Measurements from ENCODE around the gene GRK4.
A peak's percentile ranks its signal among the peaks of the same experiment; 100 is the strongest.

Gene GRK4

DNA sequence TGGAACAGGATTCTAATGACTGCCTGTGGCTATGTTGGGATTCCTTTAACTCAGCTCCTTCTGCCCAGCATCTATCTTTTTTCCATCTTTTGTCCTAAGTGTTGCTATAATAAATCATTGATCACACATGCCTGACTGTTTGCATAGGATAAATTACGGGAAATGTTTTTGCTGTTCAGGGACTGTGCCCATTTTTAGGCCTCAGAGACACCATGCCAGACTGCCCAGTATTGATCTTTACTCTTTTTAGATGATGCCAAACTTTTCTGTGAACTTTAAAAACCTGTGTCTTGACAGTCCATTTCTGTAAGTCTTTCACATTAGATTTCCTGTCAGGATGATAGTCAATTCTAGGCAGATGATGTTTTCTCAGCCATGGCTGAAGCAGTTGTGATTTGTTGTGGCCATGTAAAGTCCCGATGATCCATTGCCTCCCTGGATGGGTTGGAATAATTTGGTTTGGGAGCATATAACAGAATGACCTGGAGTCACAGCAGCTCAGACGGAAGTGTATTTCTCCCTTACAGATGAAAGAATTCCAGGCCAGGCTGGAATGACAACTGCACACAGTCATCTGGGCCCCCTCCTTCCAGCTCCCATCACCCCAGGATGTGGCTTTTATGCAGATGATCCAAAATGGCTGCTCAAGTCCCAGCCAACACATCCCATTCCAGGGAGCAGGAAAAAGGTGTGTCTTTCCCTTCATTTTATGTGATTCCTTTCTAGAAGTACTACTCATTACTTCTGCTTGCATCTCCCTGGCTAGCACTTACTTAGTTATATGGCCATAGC is 107.5 kb downstream of the GRK4 start:
- peak; percentile 14 for DNase-seq
- in situ Hi-C loops (cut with HindIII; ENCODE audit: low pct_ligation_motif_present, low sequenced_read_pairs): no loop called here

GRCh38 chr4:3071811-3072210 is 108.4 kb downstream of the GRK4 start:
- Histone ChIP-seq H3K27me3 (replicated peaks) (no peaks in the 10 kb centered on the region), H3K27ac (no peak overlapping the region), H3K36me3 (replicated peaks) (no peaks in the 10 kb centered on the region), H3K4me3 (ENCODE audit: low read depth, low read length) (no peak overlapping the region)
- no peak for DNase-seq
- in situ Hi-C loops (cut with HindIII; ENCODE audit: low pct_ligation_motif_present, low sequenced_read_pairs): no loop called here
- TF ChIP-seq CTCF (IDR thresholded peaks at IDR 0.05; ENCODE audit: low read depth, low read length, missing control alignments): no peak

More for the DNA sequence above, 107.5 kb downstream of the GRK4 start:
- no peaks in the 10 kb centered on the region for H3K36me3 ChIP-seq (replicated peaks)
- H3K4me3 ChIP-seq (ENCODE audit: low read depth, low read length): no peak overlapping the region
- no peaks in the 10 kb centered on the region for H3K27me3 ChIP-seq (replicated peaks)
- no peak for TF ChIP-seq CTCF (IDR thresholded peaks at IDR 0.05; ENCODE audit: low read depth, low read length, missing control alignments)
- no peak overlapping the region for H3K27ac ChIP-seq

- Histone ChIP-seq H3K4me3 (ENCODE audit: low read depth, low read length) (peak overlapping the region; percentile 62), H3K27me3 (replicated peaks) (no peaks in the 10 kb centered on the region), H3K36me3 (replicated peaks) (no peaks in the 10 kb centered on the region), H3K27ac (no peak overlapping the region)
- in situ Hi-C loops (cut with HindIII; ENCODE audit: low pct_ligation_motif_present, low sequenced_read_pairs): no loop called here
- peak; percentile 26 for TF ChIP-seq CTCF (IDR thresholded peaks at IDR 0.05; ENCODE audit: low read depth, low read length, missing control alignments)
- no peak for DNase-seq
These were observed 110.0 kb downstream of the GRK4 start for GRCh38 chr4:3073158-3074077.

DNA sequence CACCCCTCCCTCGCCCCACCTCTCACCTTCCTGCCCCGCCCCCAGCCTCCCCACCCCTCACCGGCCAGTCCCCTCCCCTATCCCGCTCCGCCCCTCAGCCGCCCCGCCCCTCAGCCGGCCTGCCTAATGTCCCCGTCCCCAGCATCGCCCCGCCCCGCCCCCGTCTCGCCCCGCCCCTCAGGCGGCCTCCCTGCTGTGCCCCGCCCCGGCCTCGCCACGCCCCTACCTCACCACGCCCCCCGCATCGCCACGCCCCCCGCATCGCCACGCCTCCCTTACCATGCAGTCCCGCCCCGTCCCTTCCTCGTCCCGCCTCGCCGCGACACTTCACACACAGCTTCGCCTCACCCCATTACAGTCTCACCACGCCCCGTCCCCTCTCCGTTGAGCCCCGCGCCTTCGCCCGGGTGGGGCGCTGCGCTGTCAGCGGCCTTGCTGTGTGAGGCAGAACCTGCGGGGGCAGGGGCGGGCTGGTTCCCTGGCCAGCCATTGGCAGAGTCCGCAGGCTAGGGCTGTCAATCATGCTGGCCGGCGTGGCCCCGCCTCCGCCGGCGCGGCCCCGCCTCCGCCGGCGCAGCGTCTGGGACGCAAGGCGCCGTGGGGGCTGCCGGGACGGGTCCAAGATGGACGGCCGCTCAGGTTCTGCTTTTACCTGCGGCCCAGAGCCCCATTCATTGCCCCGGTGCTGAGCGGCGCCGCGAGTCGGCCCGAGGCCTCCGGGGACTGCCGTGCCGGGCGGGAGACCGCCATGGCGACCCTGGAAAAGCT is 110.9 kb downstream of the GRK4 start, which contains the start of the genes HTT and HTT-AS:
Gene HTT (plus strand): TSS at position 604 of the 768 bp plus-strand sequence. CDS start 145 bp downstream, at position 749.
Gene HTT-AS (minus strand): TSS at position 461 of the 768 bp plus-strand sequence.
- H3K27me3 ChIP-seq (replicated peaks): no peaks in the 10 kb centered on the region
- DNase-seq: peak; percentile 86
- peak within 1 kb of the TSS; percentile 90 for H3K4me3 ChIP-seq (ENCODE audit: low read depth, low read length)
- peak; percentile 19 for TF ChIP-seq CTCF (IDR thresholded peaks at IDR 0.05; ENCODE audit: low read depth, low read length, missing control alignments)
- in situ Hi-C loops (cut with HindIII; ENCODE audit: low pct_ligation_motif_present, low sequenced_read_pairs): no loop called here
- H3K36me3 ChIP-seq (replicated peaks): no peaks in the 10 kb centered on the region
- H3K27ac ChIP-seq: peak within 1 kb of the TSS; percentile 75

DNA sequence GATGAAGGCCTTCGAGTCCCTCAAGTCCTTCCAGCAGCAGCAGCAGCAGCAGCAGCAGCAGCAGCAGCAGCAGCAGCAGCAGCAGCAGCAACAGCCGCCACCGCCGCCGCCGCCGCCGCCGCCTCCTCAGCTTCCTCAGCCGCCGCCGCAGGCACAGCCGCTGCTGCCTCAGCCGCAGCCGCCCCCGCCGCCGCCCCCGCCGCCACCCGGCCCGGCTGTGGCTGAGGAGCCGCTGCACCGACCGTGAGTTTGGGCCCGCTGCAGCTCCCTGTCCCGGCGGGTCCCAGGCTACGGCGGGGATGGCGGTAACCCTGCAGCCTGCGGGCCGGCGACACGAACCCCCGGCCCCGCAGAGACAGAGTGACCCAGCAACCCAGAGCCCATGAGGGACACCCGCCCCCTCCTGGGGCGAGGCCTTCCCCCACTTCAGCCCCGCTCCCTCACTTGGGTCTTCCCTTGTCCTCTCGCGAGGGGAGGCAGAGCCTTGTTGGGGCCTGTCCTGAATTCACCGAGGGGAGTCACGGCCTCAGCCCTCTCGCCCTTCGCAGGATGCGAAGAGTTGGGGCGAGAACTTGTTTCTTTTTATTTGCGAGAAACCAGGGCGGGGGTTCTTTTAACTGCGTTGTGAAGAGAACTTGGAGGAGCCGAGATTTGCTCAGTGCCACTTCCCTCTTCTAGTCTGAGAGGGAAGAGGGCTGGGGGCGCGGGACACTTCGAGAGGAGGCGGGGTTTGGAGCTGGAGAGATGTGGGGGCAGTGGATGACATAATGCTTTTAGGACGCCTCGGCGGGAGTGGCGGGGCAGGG is 111.7 kb downstream of the GRK4 start:
- Histone ChIP-seq H3K27me3 (replicated peaks) (no peaks in the 10 kb centered on the region), H3K4me3 (ENCODE audit: low read depth, low read length) (peak overlapping the region; percentile 90), H3K36me3 (replicated peaks) (no peaks in the 10 kb centered on the region), H3K27ac (peak overlapping the region; percentile 75)
- peak; percentile 66 for DNase-seq
- in situ Hi-C loops (cut with HindIII; ENCODE audit: low pct_ligation_motif_present, low sequenced_read_pairs): no loop called here
- TF ChIP-seq CTCF (IDR thresholded peaks at IDR 0.05; ENCODE audit: low read depth, low read length, missing control alignments): no peak
